Occipital lobe (tissue), 2 donors: ENCODE measurements around the gene UNC93A. TPM values are rescaled to one million over a fixed set of nuclear protein-coding genes. Genes with fewer than 3 reads are reported as not detected.
"Not testable (repeated sequence)": the region's sequence is repeated elsewhere in the genome, so short reads cannot be mapped to it uniquely, and the experiment has no call there.

ENCODE experiments used
- DNase-seq: peaks from one replicate; lab custom pipeline; 2025; lab: John Stamatoyannopoulos, UW
- total RNA-seq: library from RNA; depleted of rRNA; stranded (reverse); fragments of >200 nt; gene quantifications from one replicate; pipeline ENCODE4 v1.2.3, GENCODE V29; 2014

UNC93A gene
- total RNA-seq, 1 donor from 2014 or later, result not detected

DNA sequence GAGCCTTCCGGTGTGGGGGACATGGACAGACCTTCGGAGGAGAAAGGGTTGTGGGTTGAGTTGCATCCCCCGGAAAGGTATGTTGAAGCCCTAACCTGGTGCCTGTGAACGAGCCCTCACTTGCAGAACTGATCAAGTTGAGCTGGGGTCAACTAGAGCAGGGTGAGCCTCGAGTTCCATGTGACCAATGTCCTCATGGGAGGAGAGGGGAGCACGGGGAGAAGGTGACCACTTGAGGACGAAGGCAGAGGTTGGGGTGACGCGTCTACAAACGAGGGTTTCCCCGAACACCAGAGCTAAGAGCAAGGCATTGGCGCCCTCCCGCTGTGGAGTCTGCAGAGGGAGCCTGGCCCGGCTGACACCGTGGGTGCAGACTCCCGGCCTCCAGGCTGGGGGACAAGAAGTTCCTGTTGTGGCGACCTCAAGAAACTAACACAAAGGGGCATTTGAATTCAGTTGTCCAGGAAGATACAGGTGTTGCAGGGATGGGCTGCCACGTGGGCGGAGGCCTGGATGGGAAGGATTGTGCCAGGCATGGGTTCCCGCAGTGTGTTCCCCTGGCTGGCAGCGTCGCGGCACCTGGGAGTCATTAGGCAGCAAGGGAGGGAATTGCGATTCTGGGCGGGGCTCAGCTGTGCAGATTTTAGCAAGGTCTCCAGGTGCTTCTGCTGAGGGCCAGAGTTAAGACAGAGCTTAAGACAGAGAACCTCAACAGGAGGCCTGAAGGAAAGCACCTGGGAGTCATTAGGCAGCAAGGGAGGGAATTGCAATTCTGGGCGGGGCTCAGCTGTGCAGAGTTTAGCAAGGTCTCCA lies 20.4 kb upstream of the UNC93A start:
- no peak for DNase-seq

DNA sequence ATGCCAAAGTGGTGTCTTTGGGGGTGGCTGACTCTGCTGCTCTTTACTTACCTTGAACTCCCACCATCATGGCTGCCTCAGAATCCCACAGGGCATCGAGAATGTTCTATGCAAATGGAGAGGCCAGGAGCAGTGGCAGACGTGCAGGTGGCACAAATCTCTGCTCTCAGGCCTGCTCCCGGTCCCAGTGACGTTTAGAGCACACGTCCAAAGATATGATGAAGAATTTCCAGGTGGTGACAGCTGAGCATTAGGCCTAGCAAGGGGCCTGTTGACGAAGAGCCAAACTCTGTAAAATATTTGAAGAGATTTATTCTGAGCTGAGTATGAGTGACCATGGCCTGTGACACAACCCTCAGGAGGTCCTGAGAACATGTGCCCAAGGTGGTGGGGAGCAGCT lies 19.0 kb upstream of the UNC93A start:
- DNase-seq, result no peak

DNA sequence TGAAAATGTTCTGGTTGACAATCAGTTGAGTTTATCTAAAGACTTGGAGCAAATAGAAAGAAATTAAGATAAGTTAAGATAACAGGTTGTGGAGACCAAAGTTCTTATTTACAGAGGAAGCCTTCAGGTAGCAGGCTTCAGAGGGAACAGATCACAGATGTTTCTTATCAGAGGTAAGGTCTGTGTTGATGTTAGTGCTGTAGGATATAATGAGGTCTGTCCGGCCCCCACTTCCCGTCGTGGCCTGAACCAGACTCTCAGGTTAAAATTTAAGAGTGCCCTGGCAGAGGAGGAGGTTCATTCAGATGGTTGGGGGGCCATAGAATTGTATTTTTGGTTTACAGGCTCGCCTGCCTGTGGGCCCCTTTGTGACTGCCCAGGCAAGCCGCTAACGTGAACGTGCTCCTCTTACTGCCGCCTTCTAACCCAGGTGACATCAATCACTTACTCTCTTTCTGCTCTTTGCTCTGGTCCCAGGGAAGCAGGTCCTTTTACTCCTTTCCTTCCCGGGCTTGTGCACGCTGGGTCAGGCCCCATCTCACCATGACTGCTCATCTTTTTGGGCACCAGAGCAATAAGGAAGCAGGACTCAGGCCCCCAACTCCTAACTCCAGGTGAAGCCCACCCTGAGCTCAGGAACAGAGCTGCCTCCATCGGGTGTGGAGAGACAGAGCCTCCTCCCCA lies 18.3 kb upstream of the UNC93A start:
- no peak for DNase-seq

DNA sequence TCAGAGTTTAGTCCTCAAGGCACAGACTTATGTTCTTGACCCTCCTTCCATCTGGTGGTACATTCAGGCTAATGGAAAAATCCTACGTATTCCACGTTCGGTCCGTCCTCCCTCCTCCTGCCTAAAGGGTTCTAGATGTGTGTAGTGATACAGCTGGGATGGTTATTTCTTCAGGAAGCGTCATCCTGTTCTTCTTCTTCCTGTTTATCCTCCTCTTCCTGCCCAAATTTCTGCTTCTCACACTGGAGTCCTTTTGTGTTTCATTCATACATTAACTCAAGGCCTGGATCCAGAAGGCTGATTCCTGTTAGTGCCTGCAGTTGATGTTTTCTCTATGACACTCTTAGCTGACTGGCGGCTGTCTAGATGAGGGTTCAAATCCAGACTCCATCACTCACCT lies 16.8 kb upstream of the UNC93A start:
- DNase-seq, result no peak

GRCh38 chr6:167275001-167275400 lies 16.1 kb upstream of the UNC93A start:
- no peak for DNase-seq

GRCh38 chr6:167275436-167275835 lies 15.7 kb upstream of the UNC93A start:
- DNase-seq, result no peak

DNA sequence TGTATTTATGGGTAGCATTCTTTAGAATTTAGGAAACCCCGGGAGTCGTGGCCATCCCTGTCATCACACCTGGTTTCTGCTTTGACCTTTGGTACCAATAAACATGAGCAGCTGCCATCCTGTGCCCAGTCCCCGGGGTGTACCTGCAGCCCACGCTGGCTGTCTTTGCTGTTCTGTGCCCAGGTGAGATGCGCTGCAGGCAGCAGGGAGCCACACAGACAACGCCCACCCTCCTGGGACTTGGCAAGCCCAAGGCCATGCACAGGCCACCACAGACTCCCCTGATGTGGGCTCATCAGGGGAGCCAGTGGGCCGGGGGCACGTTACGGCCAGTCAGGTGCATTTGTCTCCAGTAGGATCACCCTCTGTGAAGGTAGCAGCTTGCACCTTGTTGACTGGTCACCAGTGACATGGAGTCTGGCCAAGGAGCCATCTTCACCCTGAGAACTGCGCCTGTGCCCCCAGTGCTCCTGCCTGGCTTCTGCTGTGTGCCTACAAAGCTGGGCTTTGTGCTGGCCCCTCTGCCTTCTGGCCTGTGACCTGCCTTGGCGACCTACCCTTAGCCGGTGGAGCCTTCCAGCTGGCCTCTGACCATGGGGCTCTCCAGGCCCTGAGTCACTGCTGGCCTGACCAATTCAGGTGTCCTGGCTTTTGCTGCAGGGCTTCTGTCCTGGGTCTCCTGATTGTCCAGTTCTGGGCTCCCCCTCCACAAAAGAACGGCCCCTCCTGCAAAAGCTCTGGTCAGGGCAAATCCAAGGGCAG lies 14.2 kb upstream of the UNC93A start:
- DNase-seq, result no peak

GRCh38 chr6:167278173-167278940 lies 12.8 kb upstream of the UNC93A start:
- not testable (repeated sequence) for DNase-seq

- DNase-seq, result no peak
Observed at GRCh38 chr6:167279766-167280446, 11.2 kb upstream of the UNC93A start.

- DNase-seq, result not testable (repeated sequence)
Observed at GRCh38 chr6:167280466-167280865, 10.6 kb upstream of the UNC93A start.

DNA sequence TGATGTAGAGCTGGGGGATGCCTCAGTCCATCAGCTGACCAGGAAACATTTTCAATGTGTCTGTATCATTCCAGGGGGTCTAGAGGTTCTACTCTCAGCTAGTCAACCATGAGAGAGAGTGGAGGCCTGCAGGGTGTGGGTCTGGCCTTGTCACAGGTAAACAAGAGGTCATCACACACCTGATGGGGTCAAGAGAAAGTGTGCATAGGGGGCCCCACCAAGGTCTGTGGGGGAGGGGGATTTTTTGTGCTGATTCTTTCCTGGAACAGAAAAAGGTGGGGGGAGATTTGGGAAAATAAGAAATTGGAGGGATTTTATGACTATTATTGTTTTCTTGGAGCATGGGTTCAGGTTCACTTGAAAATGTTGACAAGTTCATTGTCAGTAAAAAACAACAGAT lies 8.9 kb upstream of the UNC93A start:
- DNase-seq, result no peak

DNA sequence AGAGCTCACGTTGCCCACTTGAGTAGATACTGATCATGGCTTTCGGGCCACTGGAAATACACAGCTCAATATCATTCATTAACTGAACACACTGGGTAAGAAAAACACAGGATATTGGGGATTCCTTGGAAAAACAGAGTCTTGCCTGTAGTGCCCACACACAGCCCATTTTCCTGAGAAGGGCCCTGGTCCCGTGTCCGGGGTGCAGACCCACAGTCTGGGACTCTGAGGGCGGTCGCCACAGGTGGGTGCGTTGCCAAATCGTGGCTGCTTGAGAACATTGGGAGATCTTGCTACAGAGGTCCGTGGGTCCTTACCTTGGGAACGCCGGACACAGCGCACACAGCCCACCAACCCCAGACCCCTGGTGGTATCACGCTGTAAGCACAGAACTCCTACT lies 6.5 kb upstream of the UNC93A start:
- DNase-seq, result not testable (repeated sequence)

DNA sequence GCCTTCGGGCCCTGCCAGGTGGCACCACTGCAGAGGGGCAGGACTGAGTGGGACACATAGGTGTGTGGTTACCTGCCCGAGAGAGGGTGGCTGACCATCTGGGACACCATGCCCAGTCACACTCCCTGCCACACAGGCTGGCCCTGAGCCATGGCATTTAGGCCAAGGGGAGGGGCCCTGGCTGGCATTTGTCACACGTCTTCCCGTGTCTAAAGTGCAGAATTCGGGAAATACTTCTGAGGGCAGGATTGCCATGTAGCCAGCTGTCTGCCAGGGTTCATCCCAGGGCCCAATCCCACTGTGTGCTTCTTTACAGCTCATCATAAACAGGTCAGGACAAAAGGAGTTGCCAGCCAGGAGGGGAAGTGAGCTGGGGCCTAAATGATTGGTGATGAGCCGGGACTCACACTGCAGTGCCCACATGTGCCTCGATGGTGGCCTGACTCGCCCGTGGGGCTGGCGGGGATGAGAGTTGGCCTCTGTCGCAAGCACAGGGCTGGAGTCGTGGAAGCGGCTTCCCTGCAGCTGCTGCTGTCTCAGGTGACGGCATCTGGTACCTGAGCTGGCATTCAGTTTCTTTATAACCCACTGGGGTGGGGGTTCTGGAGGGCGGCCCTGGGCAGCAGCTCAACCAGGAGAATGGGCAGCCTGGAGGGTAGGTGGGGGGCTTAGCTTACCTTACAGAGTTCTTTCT lies 5.9 kb upstream of the UNC93A start:
- no peak for DNase-seq

GRCh38 chr6:167287513-167288048 lies 3.5 kb upstream of the UNC93A start:
- no peak for DNase-seq

- not testable (repeated sequence) for DNase-seq
Observed at GRCh38 chr6:167288591-167289225, 2.4 kb upstream of the UNC93A start.

- DNase-seq, result not testable (repeated sequence)
Observed at GRCh38 chr6:167289291-167289690, 1.8 kb upstream of the UNC93A start.

- DNase-seq, result no peak
Observed at GRCh38 chr6:167291623-167292300, 647 bp downstream of the UNC93A start.

DNA sequence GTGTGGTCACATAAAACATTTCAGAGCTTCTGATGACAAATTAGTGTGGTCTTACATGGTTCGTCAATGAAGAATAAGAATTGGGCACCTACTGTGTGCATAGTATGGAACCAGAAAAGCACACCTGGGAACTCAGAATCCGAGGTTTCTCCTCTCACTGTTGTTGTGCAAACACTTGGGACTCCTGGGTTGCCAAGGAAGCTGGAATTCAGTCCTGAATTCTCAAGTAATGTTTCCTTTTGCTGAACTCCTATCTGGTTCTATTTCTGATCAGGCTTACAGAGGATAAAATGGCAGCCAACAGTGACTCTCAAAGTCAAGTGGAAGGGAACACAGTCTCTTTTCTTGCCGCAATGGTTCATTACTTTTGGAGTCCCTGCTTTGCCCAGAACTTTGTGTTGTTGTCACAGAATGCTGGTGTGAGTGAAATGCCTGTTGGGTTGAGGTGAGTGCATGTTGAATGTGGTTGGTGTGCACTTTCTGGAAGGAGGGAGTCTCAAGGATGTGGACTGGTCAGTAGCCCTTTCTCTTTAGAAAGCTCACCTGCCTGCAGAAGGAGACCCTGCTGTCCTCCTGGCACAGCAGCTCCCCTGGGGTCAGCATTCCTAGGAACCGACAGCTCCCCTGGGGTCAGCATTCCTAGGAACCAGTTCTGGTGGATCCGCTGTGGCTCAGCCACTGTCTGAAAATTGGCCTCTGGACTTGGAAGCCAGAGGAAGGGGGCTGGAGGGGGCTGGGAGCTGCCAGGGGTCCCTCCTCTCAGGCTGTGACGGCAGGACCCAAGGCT lies 1.4 kb downstream of the UNC93A start:
- no peak for DNase-seq
